GM19467 (cell line): ENCODE results near the gene SLC16A6.
"Not testable (repeated sequence)": the region's sequence is repeated elsewhere in the genome, so short reads cannot be mapped to it uniquely, and the experiment has no call there.

Source experiments
- ATAC-seq: cut with Tn5 transposase; IDR thresholded peaks from one replicate; pipeline ENCODE4 v1.9.1; 2021; ENCODE audit warnings: mild to moderate bottlenecking, moderate library complexity; ENCODE audit not compliant: unreplicated experiment

SLC16A6 gene

GRCh38 chr17:68253426-68253825 lies 37.5 kb downstream of the SLC16A6 start:
- not testable (repeated sequence) for ATAC-seq

GRCh38 chr17:68249354-68249765 lies 41.6 kb downstream of the SLC16A6 start:
- ATAC-seq = no peak

GRCh38 chr17:68248891-68249290 lies 42.0 kb downstream of the SLC16A6 start:
- no peak for ATAC-seq

- peak; percentile 18 for ATAC-seq
Observed at GRCh38 chr17:68248199-68248825, 42.6 kb downstream of the SLC16A6 start.

- ATAC-seq = peak; percentile 88
Observed at GRCh38 chr17:68247445-68248198, 43.3 kb downstream of the SLC16A6 start, which contains the start of gene AMZ2. Gene AMZ2 (plus strand): TSS chr17:68248043. CDS start chr17:68250188, 2,145 bp downstream.

- ATAC-seq = no peak
Observed at GRCh38 chr17:68246271-68247028, 44.5 kb downstream of the SLC16A6 start.

- ATAC-seq = no peak
Observed at GRCh38 chr17:68239632-68240366, 51.1 kb downstream of the SLC16A6 start.

GRCh38 chr17:68238871-68239253 lies 52.1 kb downstream of the SLC16A6 start:
- ATAC-seq = no peak

GRCh38 chr17:68238164-68238870 lies 52.6 kb downstream of the SLC16A6 start:
- ATAC-seq = peak; percentile 3

- peak; percentile 61 for ATAC-seq
Observed at GRCh38 chr17:68237369-68238163, 53.4 kb downstream of the SLC16A6 start.

- not testable (repeated sequence) for ATAC-seq
Observed at GRCh38 chr17:68235336-68235791, 55.6 kb downstream of the SLC16A6 start.

- not testable (repeated sequence) for ATAC-seq
Observed at GRCh38 chr17:68234726-68235335, 56.1 kb downstream of the SLC16A6 start.

- ATAC-seq = not testable (repeated sequence)
Observed at GRCh38 chr17:68232741-68233140, 58.2 kb downstream of the SLC16A6 start.

- ATAC-seq = no peak
Observed at GRCh38 chr17:68231541-68231940, 59.4 kb downstream of the SLC16A6 start.

- not testable (repeated sequence) for ATAC-seq
Observed at GRCh38 chr17:68231131-68231530, 59.8 kb downstream of the SLC16A6 start.

- ATAC-seq = no peak
Observed at GRCh38 chr17:68229619-68230018, 61.3 kb downstream of the SLC16A6 start.

GRCh38 chr17:68228817-68229570 lies 61.9 kb downstream of the SLC16A6 start:
- ATAC-seq = no peak

- not testable (repeated sequence) for ATAC-seq
Observed at GRCh38 chr17:68228039-68228680, 62.8 kb downstream of the SLC16A6 start.
